22Rv1 (cell line): ENCODE results near the gene LAMA2.

ENCODE experiments used
- CTCF ChIP-seq: fragments of 450-650 bp; IDR thresholded peaks from 2 replicates; pipeline ENCODE4 v1.5.1; 2017; ENCODE audit warnings: mild to moderate bottlenecking
- ZFX ChIP-seq: fragments of 450-650 bp; IDR thresholded peaks from 2 replicates; pipeline ENCODE4 v1.6.1; 2017; ENCODE audit warnings: antibody characterized with exemption, borderline replicate concordance

GRCh38 chr6:129504456-129504855 is 621.5 kb downstream of the LAMA2 start:
- TF ChIP-seq CTCF = no peak
- no peak for TF ChIP-seq ZFX
